Spleen (tissue), 7 donors: Measurements from ENCODE around the gene IL20RA.

Source experiments
- CTCF ChIP-seq, 11 experiments: fragments of 200-600 bp in 7 of 11; fragments of 450-650 bp in 4 of 11; sonication (generic) in 4 of 11; IDR thresholded peaks in 8 of 11; conservative IDR thresholded peaks in 3 of 11; 1 replicate in 7 of 11; 2 replicates in 4 of 11; pipeline versions ENCODE4 v1.4.0 to v1.8.0; 2016 to 2021; ENCODE audit warnings: antibody characterized with exemption in 11 of 11, inconsistent platforms in 4 of 11, mild to moderate bottlenecking in 1 of 11
- POLR2A ChIP-seq, 3 donors: fragments of 450-650 bp; IDR thresholded peaks; one replicate each; pipeline ENCODE4 v1.5.1; 2017; ENCODE audit warnings: antibody characterized with exemption in 3 of 3, mild to moderate bottlenecking in 1 of 3
- POLR2AphosphoS5 ChIP-seq, 3 donors: sonication (generic); formaldehyde crosslinking; IDR thresholded peaks; one replicate each; pipeline ENCODE4 v1.5.1; 2017; ENCODE audit warnings: antibody characterized with exemption in 3 of 3
- donor health status: DM: no; HTN: no; CAD: no; lungs with moderate emphysema.
- donor health status: DM: no; HTN: no; CAD: no.
- donor health status: DM: no; HTN: no; CAD: no.

- TF ChIP-seq POLR2AphosphoS5 (IDR thresholded peaks at IDR 0.05) (no peak), CTCF (IDR thresholded peaks at IDR 0.05 in 8 of 11, conservative IDR thresholded peaks at IDR 0.05 in 3 of 11) (no peak), POLR2A (IDR thresholded peaks at IDR 0.05) (no peak)
Measured at GRCh38 chr6:137001977-137002302, 42.8 kb downstream of the IL20RA start.
